ENCODE data around the gene LY6G5C. TPM values are rescaled to one million over a fixed set of nuclear protein-coding genes. Genes with fewer than 3 reads are reported as not detected.

The LY6G5C gene
- total RNA-seq, 1 donor from 2014 or later = 3.9 TPM

DNA sequence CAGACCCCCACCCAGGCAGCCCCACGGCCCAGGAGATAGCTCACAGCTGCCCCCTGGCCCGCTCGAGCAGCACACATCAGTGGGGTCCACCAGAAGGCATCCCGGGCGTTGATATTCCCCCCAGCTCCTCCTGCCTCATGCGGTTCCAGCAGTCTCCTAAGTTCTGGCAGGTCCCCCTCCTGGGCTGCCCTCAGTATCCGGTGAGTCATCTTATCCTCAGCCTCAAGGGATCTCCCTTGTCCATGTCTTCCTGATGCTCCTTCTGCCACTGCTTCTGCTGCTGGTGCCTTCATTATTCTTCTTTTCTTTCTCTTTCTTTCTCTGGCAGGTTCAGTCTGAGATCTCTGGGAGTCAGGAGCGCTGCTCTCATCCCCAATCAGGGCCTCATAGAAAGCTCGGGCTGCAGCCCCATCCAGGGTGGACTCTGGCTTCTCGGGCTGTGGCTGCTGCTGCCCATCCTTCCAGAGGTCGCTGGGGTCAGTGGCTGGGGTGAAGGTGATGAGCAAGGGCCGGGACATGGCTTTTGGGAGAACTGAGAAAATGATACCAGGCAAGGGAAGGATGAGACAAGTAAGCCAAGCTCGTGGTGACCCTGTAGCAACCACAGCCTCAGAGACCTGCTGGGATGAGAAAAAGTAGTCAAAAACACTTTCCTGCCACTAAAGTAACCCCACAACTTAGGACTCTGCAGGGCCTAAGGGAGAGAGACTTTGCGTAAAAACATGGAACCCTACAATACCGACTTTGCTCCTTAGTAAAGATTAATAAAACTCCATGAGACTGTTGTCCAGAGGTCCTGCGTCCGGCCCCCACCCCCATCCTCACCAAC lies 16.7 kb downstream of the LY6G5C start:
- peak overlapping the region; percentile 94 for H3K4me3 ChIP-seq (ENCODE audit: insufficient read depth, low read depth, low read length)
- TF ChIP-seq, protein P1, sequence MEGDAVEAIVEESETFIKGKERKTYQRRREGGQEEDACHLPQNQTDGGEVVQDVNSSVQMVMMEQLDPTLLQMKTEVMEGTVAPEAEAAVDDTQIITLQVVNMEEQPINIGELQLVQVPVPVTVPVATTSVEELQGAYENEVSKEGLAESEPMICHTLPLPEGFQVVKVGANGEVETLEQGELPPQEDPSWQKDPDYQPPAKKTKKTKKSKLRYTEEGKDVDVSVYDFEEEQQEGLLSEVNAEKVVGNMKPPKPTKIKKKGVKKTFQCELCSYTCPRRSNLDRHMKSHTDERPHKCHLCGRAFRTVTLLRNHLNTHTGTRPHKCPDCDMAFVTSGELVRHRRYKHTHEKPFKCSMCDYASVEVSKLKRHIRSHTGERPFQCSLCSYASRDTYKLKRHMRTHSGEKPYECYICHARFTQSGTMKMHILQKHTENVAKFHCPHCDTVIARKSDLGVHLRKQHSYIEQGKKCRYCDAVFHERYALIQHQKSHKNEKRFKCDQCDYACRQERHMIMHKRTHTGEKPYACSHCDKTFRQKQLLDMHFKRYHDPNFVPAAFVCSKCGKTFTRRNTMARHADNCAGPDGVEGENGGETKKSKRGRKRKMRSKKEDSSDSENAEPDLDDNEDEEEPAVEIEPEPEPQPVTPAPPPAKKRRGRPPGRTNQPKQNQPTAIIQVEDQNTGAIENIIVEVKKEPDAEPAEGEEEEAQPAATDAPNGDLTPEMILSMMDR (IDR thresholded peaks at IDR 0.05; ENCODE audit: insufficient read depth, low read depth, low read length) = no peak
- no peak for TF ChIP-seq EZH2 (IDR thresholded peaks at IDR 0.05; ENCODE audit: insufficient read depth, low read length)
- no peaks in the 10 kb centered on the region for H3K27me3 ChIP-seq (ENCODE audit: insufficient read depth, low read length)
- peaks cover 87% of the 10 kb centered on the region for H3K79me2 ChIP-seq (ENCODE audit: insufficient read depth, low read length)
- no peaks in the 10 kb centered on the region for H3K27me3 Mint-ChIP-seq (ENCODE audit: low read depth, unreplicated experiment)
- H3K4me3 Mint-ChIP-seq (ENCODE audit: unreplicated experiment) = peak overlapping the region; percentile 98
- H3K27ac ChIP-seq (ENCODE audit: low read depth, low read length) = peak overlapping the region; percentile 90
- DNase-seq (ENCODE audit: low read depth) (peak; percentile 74), FAIRE-seq (no peak)
- H3K36me3 Mint-ChIP-seq (ENCODE audit: low read depth, unreplicated experiment) = peaks cover 14% of the 10 kb centered on the region
- H3K36me3 ChIP-seq (ENCODE audit: insufficient read depth, low read length) = peaks cover 24% of the 10 kb centered on the region
- H3K9me3 Mint-ChIP-seq (ENCODE audit: unreplicated experiment) = no peaks in the 10 kb centered on the region
- H3K27ac Mint-ChIP-seq (ENCODE audit: unreplicated experiment) = peak overlapping the region; percentile 95
- H2AFZ ChIP-seq (ENCODE audit: low read depth, low read length) = peak overlapping the region; percentile 57
- no peaks in the 10 kb centered on the region for H3K9me3 ChIP-seq (ENCODE audit: insufficient read depth, low read depth, low read length)
- peaks cover 29% of the 10 kb centered on the region for H4K20me1 ChIP-seq (ENCODE audit: insufficient read depth, low read length)
- H3K4me1 Mint-ChIP-seq (ENCODE audit: low read depth, unreplicated experiment) = peaks cover 34% of the 10 kb centered on the region
- peak overlapping the region; percentile 99 for H3K9ac ChIP-seq (ENCODE audit: low read length)
- H3K4me2 ChIP-seq (ENCODE audit: low read length) = peak overlapping the region; percentile 98
- H3K4me1 ChIP-seq (ENCODE audit: insufficient read depth, low read length) = peaks cover 38% of the 10 kb centered on the region

DNA sequence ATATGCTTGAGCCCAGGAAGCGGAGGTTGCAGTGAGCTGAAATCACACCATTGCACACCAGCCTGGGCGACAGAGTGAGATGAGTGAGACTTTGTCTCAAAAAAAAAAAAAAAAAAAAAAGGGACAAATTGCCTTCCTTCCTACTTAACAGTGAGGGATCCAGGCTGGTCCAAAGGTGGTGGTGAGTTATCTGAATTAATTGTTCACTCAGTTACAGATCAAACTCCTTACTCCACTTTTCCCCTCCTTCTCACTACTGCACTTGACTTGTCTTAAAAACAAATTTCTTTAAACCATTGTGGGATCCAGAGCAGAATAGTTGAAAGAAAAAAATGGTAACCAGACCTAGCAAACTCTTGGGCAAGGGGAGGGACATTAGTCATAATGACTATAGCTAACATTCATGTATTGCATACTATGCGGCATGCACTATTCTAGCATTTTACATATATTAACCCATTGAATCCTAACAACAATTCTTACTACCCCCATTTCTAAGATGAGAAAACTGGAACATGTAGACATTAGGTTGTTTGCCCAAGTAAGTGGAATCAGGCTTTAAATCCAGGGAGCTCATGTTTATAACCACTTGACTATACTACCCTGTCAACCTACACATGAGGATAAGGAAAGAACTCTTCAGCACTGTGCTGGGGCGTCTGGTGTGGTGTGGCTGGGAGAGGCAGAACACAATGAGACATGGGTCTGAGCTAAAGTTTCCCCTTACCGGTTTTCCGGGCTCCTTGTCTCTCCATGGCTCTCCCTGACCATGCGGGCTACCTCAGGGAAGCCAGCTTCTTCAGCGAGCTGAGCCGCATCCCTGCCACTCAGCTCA lies 17.5 kb downstream of the LY6G5C start:
- H3K27me3 Mint-ChIP-seq (ENCODE audit: low read depth, unreplicated experiment) = no peaks in the 10 kb centered on the region
- FAIRE-seq (no peak), DNase-seq (ENCODE audit: low read depth) (no peak)
- H3K4me3 Mint-ChIP-seq (ENCODE audit: unreplicated experiment) = peak overlapping the region; percentile 98
- peaks cover 9% of the 10 kb centered on the region for H3K36me3 Mint-ChIP-seq (ENCODE audit: low read depth, unreplicated experiment)
- peak overlapping the region; percentile 90 for H3K27ac ChIP-seq (ENCODE audit: low read depth, low read length)
- peaks cover 15% of the 10 kb centered on the region for H3K36me3 ChIP-seq (ENCODE audit: insufficient read depth, low read length)
- peak overlapping the region; percentile 99 for H3K9ac ChIP-seq (ENCODE audit: low read length)
- TF ChIP-seq EZH2 (IDR thresholded peaks at IDR 0.05; ENCODE audit: insufficient read depth, low read length) = no peak
- TF ChIP-seq, protein P1 (IDR thresholded peaks at IDR 0.05; ENCODE audit: insufficient read depth, low read depth, low read length) = no peak
- peak overlapping the region; percentile 94 for H3K4me3 ChIP-seq (ENCODE audit: insufficient read depth, low read depth, low read length)
- H2AFZ ChIP-seq (ENCODE audit: low read depth, low read length) = no peak overlapping the region
- H3K4me2 ChIP-seq (ENCODE audit: low read length) = peak overlapping the region; percentile 98
- no peaks in the 10 kb centered on the region for H3K27me3 ChIP-seq (ENCODE audit: insufficient read depth, low read length)
- H3K9me3 ChIP-seq (ENCODE audit: insufficient read depth, low read depth, low read length) = no peaks in the 10 kb centered on the region
- H3K4me1 ChIP-seq (ENCODE audit: insufficient read depth, low read length) = peaks cover 43% of the 10 kb centered on the region
- no peaks in the 10 kb centered on the region for H3K9me3 Mint-ChIP-seq (ENCODE audit: unreplicated experiment)
- H3K27ac Mint-ChIP-seq (ENCODE audit: unreplicated experiment) = no peak overlapping the region
- peaks cover 87% of the 10 kb centered on the region for H3K79me2 ChIP-seq (ENCODE audit: insufficient read depth, low read length)
- H4K20me1 ChIP-seq (ENCODE audit: insufficient read depth, low read length) = peaks cover 29% of the 10 kb centered on the region
- H3K4me1 Mint-ChIP-seq (ENCODE audit: low read depth, unreplicated experiment) = peaks cover 35% of the 10 kb centered on the region
